ENCODE data around the gene POLE2. TPM values are rescaled to one million over a fixed set of nuclear protein-coding genes. Genes with fewer than 3 reads are reported as not detected.
A peak's percentile ranks its signal among the peaks of the same experiment; 100 is the strongest.

POLE2 gene
- total and polyA plus RNA-seq, 2 of the 13 experiments (the other 11 are each of a cell fraction or from before 2014, with no cell fraction given), result 16.6 to 37.0 TPM

DNA sequence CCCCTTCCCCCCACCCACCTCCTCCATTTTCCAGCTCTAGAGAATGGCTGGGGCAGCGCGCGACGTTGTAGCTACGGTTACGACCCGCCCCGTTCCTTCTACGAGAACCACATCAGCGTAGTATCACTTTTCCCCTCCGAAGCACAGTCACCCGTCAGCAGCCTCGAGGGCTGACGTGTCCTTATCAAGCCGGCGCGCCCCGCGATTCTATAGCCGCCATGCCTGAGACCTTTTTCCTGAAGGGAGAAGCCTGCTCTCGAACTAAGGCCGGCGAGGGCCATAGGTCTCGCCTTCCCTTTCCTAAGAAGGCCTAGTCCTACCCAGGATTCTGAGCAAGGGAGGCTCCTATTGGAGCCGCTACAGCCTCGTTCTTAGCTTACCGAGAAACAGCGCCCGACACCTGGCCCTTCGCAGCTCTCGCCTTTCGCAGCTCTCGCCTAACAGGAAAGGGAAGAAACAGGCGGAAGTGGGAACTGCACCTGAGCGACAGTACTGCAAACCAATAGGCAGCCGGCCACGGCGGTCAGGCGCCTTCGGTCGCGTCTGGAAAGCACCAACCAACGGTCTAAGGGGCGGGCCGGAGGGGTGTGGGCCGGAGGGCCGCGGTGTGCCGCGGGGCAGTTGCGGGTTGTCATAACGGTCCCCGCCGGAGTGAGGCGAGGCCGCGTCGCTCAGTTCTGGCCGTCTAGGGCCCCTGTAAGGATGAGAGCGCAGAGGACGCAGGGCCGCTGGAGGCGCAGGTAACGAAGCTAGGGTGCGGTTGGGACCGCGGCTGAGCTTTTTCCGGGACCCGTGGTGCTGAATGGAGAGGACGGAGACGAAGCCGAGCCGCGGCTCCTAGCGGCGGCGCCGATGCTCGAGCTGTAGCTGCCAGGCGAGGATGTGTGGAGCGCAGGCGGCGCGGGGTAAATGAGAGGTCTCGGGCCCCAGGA is 67.6 kb downstream of the POLE2 start, which contains the start of the genes MGAT2 and RPL36AL (continued):
- TF ChIP-seq, protein P1, sequence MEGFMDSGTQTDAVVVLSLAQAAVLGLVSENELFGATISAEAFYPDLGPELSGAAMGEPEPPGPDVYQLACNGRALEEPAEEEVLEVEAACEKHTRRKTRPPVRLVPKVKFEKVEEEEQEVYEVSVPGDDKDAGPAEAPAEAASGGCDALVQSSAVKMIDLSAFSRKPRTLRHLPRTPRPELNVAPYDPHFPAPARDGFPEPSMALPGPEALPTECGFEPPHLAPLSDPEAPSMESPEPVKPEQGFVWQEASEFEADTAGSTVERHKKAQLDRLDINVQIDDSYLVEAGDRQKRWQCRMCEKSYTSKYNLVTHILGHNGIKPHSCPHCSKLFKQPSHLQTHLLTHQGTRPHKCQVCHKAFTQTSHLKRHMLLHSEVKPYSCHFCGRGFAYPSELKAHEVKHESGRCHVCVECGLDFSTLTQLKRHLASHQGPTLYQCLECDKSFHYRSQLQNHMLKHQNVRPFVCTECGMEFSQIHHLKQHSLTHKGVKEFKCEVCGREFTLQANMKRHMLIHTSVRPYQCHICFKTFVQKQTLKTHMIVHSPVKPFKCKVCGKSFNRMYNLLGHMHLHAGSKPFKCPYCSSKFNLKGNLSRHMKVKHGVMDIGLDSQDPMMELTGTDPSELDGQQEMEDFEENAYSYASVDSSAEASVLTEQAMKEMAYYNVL (CRISPR knock-in tag; IDR thresholded peaks at IDR 0.05; ENCODE audit: borderline replicate concordance), result peak; percentile 53; the same call in 1 of the 2 replicates
- TF ChIP-seq, protein P2, sequence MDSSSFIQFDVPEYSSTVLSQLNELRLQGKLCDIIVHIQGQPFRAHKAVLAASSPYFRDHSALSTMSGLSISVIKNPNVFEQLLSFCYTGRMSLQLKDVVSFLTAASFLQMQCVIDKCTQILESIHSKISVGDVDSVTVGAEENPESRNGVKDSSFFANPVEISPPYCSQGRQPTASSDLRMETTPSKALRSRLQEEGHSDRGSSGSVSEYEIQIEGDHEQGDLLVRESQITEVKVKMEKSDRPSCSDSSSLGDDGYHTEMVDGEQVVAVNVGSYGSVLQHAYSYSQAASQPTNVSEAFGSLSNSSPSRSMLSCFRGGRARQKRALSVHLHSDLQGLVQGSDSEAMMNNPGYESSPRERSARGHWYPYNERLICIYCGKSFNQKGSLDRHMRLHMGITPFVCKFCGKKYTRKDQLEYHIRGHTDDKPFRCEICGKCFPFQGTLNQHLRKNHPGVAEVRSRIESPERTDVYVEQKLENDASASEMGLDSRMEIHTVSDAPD (CRISPR knock-in tag; IDR thresholded peaks at IDR 0.05), result 0 out of 2 replicates have a peak, but pooled peaks have one; percentile 55
- TF ChIP-seq, protein P3, sequence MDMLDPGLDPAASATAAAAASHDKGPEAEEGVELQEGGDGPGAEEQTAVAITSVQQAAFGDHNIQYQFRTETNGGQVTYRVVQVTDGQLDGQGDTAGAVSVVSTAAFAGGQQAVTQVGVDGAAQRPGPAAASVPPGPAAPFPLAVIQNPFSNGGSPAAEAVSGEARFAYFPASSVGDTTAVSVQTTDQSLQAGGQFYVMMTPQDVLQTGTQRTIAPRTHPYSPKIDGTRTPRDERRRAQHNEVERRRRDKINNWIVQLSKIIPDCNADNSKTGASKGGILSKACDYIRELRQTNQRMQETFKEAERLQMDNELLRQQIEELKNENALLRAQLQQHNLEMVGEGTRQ (IDR thresholded peaks at IDR 0.05; ENCODE audit: low read depth, low read length), result peak; percentile 57; the same call in 1 of the 2 replicates
- TF ChIP-seq, protein P3 (CRISPR knock-in tag; IDR thresholded peaks at IDR 0.05; ENCODE audit: borderline replicate concordance), result peak; percentile 73
- TF ChIP-seq MAF1 (CRISPR knock-in tag; IDR thresholded peaks at IDR 0.05; ENCODE audit: borderline replicate concordance) (no peak), PLRG1 (conservative IDR thresholded peaks at IDR 0.05) (no peak), ZBTB20 (CRISPR knock-in tag; IDR thresholded peaks at IDR 0.05; ENCODE audit: borderline replicate concordance, low read depth) (peak; percentile 53; the same call in 1 of the 2 replicates), ZMAT3 (CRISPR knock-in tag; conservative IDR thresholded peaks at IDR 0.05) (peak; percentile 91), ZNF644 (CRISPR knock-in tag; IDR thresholded peaks at IDR 0.05; ENCODE audit: low read depth) (no peak), TARDBP (CRISPR knock-in tag; IDR thresholded peaks at IDR 0.05) (peak; percentile 49; the same call in 1 of the 2 replicates)
- TF ChIP-seq, protein P4, sequence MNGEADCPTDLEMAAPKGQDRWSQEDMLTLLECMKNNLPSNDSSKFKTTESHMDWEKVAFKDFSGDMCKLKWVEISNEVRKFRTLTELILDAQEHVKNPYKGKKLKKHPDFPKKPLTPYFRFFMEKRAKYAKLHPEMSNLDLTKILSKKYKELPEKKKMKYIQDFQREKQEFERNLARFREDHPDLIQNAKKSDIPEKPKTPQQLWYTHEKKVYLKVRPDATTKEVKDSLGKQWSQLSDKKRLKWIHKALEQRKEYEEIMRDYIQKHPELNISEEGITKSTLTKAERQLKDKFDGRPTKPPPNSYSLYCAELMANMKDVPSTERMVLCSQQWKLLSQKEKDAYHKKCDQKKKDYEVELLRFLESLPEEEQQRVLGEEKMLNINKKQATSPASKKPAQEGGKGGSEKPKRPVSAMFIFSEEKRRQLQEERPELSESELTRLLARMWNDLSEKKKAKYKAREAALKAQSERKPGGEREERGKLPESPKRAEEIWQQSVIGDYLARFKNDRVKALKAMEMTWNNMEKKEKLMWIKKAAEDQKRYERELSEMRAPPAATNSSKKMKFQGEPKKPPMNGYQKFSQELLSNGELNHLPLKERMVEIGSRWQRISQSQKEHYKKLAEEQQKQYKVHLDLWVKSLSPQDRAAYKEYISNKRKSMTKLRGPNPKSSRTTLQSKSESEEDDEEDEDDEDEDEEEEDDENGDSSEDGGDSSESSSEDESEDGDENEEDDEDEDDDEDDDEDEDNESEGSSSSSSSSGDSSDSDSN (CRISPR knock-in tag; IDR thresholded peaks at IDR 0.05), result peak; percentile 75
- TF ChIP-seq, protein P5, sequence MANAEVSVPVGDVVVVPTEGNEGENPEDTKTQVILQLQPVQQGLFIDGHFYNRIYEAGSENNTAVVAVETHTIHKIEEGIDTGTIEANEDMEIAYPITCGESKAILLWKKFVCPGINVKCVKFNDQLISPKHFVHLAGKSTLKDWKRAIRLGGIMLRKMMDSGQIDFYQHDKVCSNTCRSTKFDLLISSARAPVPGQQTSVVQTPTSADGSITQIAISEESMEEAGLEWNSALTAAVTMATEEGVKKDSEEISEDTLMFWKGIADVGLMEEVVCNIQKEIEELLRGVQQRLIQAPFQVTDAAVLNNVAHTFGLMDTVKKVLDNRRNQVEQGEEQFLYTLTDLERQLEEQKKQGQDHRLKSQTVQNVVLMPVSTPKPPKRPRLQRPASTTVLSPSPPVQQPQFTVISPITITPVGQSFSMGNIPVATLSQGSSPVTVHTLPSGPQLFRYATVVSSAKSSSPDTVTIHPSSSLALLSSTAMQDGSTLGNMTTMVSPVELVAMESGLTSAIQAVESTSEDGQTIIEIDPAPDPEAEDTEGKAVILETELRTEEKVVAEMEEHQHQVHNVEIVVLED (CRISPR knock-in tag; IDR thresholded peaks at IDR 0.05; ENCODE audit: borderline replicate concordance), result peak; percentile 45; the same call in 1 of the 2 replicates
- TF ChIP-seq, protein P6, sequence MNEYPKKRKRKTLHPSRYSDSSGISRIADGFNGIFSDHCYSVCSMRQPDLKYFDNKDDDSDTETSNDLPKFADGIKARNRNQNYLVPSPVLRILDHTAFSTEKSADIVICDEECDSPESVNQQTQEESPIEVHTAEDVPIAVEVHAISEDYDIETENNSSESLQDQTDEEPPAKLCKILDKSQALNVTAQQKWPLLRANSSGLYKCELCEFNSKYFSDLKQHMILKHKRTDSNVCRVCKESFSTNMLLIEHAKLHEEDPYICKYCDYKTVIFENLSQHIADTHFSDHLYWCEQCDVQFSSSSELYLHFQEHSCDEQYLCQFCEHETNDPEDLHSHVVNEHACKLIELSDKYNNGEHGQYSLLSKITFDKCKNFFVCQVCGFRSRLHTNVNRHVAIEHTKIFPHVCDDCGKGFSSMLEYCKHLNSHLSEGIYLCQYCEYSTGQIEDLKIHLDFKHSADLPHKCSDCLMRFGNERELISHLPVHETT (CRISPR knock-in tag; conservative IDR thresholded peaks at IDR 0.05), result no peak; the same call in none of the 2 replicates
- TF ChIP-seq, protein P7, sequence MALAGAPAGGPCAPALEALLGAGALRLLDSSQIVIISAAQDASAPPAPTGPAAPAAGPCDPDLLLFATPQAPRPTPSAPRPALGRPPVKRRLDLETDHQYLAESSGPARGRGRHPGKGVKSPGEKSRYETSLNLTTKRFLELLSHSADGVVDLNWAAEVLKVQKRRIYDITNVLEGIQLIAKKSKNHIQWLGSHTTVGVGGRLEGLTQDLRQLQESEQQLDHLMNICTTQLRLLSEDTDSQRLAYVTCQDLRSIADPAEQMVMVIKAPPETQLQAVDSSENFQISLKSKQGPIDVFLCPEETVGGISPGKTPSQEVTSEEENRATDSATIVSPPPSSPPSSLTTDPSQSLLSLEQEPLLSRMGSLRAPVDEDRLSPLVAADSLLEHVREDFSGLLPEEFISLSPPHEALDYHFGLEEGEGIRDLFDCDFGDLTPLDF (CRISPR knock-in tag; IDR thresholded peaks at IDR 0.05), result peak; percentile 13; the same call in 1 of the 2 replicates
